Liver (tissue), 9 donors: ENCODE measurements around the gene PPP2R2C. TPM values are rescaled to one million over a fixed set of nuclear protein-coding genes. Genes with fewer than 3 reads are reported as not detected.

Source experiments
- DNase-seq: peaks from one replicate; pipeline ENCODE4 v3.0.0-alpha.2; 2017; ENCODE audit warnings: low spot score
- H3K27ac ChIP-seq, 2 donors: one replicate each; pipeline ENCODE4 v1.7.0; 2013; ENCODE audit warnings: inconsistent platforms in 2 of 2, low read length in 2 of 2, control low read depth in 1 of 2, low read depth in 1 of 2, mild to moderate bottlenecking in 1 of 2
- H3K27me3 ChIP-seq, 4 donors: one replicate each; pipeline versions ENCODE4 v1.6.1 to v1.7.0; 2013; ENCODE audit warnings: low read length in 3 of 4, inconsistent platforms in 1 of 4, mild to moderate bottlenecking in 1 of 4, moderate library complexity in 1 of 4; ENCODE audit not compliant: control insufficient read depth in 4 of 4, insufficient read depth in 4 of 4
- H3K36me3 ChIP-seq, 4 donors: one replicate each; pipeline versions ENCODE4 v1.6.1 to v1.7.0; 2013; ENCODE audit warnings: low read length in 3 of 4, mild to moderate bottlenecking in 3 of 4, low read depth in 1 of 4, moderate library complexity in 1 of 4; ENCODE audit not compliant: control insufficient read depth in 4 of 4, insufficient read depth in 3 of 4
- H3K4me1 ChIP-seq, 4 donors: one replicate each; pipeline versions ENCODE4 v1.6.1 to v1.7.0; 2013; ENCODE audit warnings: low read length in 3 of 4, mild to moderate bottlenecking in 3 of 4, moderate library complexity in 1 of 4; ENCODE audit not compliant: control insufficient read depth in 4 of 4, insufficient read depth in 4 of 4
- H3K4me3 ChIP-seq, 3 donors: one replicate each; pipeline versions ENCODE4 v1.6.1 to v1.7.0; 2013; ENCODE audit warnings: low read length in 3 of 3, control low read depth in 1 of 3, low read depth in 1 of 3, mild to moderate bottlenecking in 1 of 3
- H3K9ac ChIP-seq, 2 donors: one replicate each; pipeline ENCODE4 v1.7.0; 2013; ENCODE audit warnings: low read length in 2 of 2, mild to moderate bottlenecking in 2 of 2, moderate library complexity in 2 of 2, control low read depth in 1 of 2, low read depth in 1 of 2
- H3K9me3 ChIP-seq, 4 donors: one replicate each; pipeline versions ENCODE4 v1.6.1 to v1.7.0; 2013; ENCODE audit warnings: low read length in 3 of 4; ENCODE audit not compliant: control insufficient read depth in 4 of 4
- EGR1 ChIP-seq, 2 donors: IDR thresholded peaks; 2 replicates each; pipeline ENCODE4 v1.6.1; 2016 to 2018; ENCODE audit warnings: antibody characterized with exemption in 2 of 2, low read depth in 2 of 2
- FOXA1 ChIP-seq: IDR thresholded peaks from 2 replicates; pipeline ENCODE4 v1.6.1; 2016; ENCODE audit warnings: antibody characterized with exemption
- FOXA2 ChIP-seq: IDR thresholded peaks from 2 replicates; pipeline ENCODE4 v1.6.1; 2016; ENCODE audit warnings: antibody characterized with exemption
- GABPA ChIP-seq, 2 donors: IDR thresholded peaks in 1 of 2; conservative IDR thresholded peaks in 1 of 2; 2 replicates each; pipeline ENCODE4 v1.6.1; 2016; ENCODE audit warnings: antibody characterized with exemption in 2 of 2, mild to moderate bottlenecking in 1 of 2, moderate library complexity in 1 of 2
- HNF4A ChIP-seq, 2 donors: conservative IDR thresholded peaks; 2 replicates each; pipeline ENCODE4 v1.6.1; 2016; ENCODE audit warnings: antibody characterized with exemption in 2 of 2, mild to moderate bottlenecking in 2 of 2
- HNF4G ChIP-seq: IDR thresholded peaks from 2 replicates; pipeline ENCODE4 v1.6.1; 2016; ENCODE audit warnings: antibody characterized with exemption
- JUND ChIP-seq, 2 donors: IDR thresholded peaks; 2 replicates each; pipeline ENCODE4 v1.6.1; 2016; ENCODE audit warnings: antibody characterized with exemption in 2 of 2
- NR2F2 ChIP-seq: IDR thresholded peaks from 2 replicates; pipeline ENCODE4 v1.6.1; 2016; ENCODE audit warnings: antibody characterized with exemption
- RAD21 ChIP-seq, 2 donors: IDR thresholded peaks; 2 replicates each; pipeline ENCODE4 v1.6.1; 2016; ENCODE audit warnings: antibody characterized with exemption in 2 of 2, mild to moderate bottlenecking in 2 of 2
- RXRA ChIP-seq, 2 donors: IDR thresholded peaks; 2 replicates each; pipeline ENCODE4 v1.6.1; 2017 to 2018; ENCODE audit warnings: antibody characterized with exemption in 2 of 2, mild to moderate bottlenecking in 1 of 2
- SP1 ChIP-seq: IDR thresholded peaks from 2 replicates; pipeline ENCODE4 v1.6.1; 2018; ENCODE audit warnings: antibody characterized with exemption, mild to moderate bottlenecking
- TAF1 ChIP-seq: conservative IDR thresholded peaks from 2 replicates; pipeline ENCODE4 v1.6.1; 2016; ENCODE audit warnings: antibody characterized with exemption, mild to moderate bottlenecking
- YY1 ChIP-seq: IDR thresholded peaks from 2 replicates; pipeline ENCODE4 v1.6.1; 2016; ENCODE audit warnings: antibody characterized with exemption, mild to moderate bottlenecking
- WGBS: extraction: QIAGEN DNeasy Blood & Tissue Kit; methylation state at CpG from one replicate; pipeline ENCODE4 v1.1.7; 2013; 5-methylcytosine and 5-hydroxymethylcytosine counted together
- polyA plus RNA-seq, 2 donors: library from polyadenylated mRNA; stranded (reverse) in 1 of 2; unstranded in 1 of 2; fragments of 200-250 nt in 1 of 2; fragments of >200 nt in 1 of 2; fragmentation: Nextera tagmentation in 1 of 2; extraction: Ambion mirVana in 1 of 2; gene quantifications; one replicate each; pipeline versions ENCODE4 v1.2.1 to v1.2.3, GENCODE V29; 2013 to 2015
- total RNA-seq, 2 donors: library from RNA; depleted of rRNA; stranded (reverse); fragments of >200 nt; gene quantifications; one replicate each; pipeline ENCODE4 v1.2.3, GENCODE V29; 2014
- TF ChIP-seq, protein P1 (sequence below): IDR thresholded peaks from 2 replicates; pipeline ENCODE4 v1.6.1; 2016; ENCODE audit warnings: antibody characterized with exemption, mild to moderate bottlenecking
- TF ChIP-seq, protein P2 (sequence below): fragments of 150-350 bp; IDR thresholded peaks from 2 replicates; pipeline ENCODE4 v1.5.1; 2017; ENCODE audit warnings: improper control_type of control experiment, low read depth, low read length; ENCODE audit not compliant: missing input control
- TF ChIP-seq, protein P3 (sequence below): IDR thresholded peaks from 2 replicates; pipeline ENCODE4 v1.6.1; 2016; ENCODE audit warnings: antibody characterized with exemption
- TF ChIP-seq, protein P4 (sequence below): IDR thresholded peaks from 2 replicates; pipeline ENCODE4 v1.6.1; 2016; ENCODE audit warnings: antibody characterized with exemption
- TF ChIP-seq, protein P5 (sequence below): IDR thresholded peaks from 2 replicates; pipeline ENCODE4 v1.6.1; 2016; ENCODE audit warnings: antibody characterized with exemption
- donor health status: healthy.
- donor health status: healthy.
- donor health status: healthy.
- donor health status: healthy.
- donor health status: healthy.

The PPP2R2C gene
- total and polyA plus RNA-seq, 4 donors: under 0.01 to 0.01 TPM; not detected in 2

DNA sequence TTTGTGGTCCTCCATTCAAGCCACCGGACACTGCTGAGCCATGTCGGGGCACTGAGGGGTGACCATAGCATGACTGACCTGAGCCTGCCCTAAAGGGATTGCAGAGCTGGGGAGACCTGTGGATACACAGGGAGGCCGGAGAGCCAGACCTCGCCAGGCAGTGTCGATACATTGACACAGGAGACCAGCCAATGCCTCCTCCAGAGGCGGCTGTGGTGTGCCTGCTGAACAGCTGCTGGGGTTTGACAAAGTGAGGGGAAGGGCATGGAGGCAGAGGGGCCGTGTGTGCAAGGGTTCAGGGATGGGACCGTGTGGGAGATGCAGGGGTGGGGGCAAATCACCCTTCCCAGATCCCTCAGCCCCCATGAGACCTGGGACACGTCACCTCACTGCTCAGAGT, 48.0 kb downstream of the PPP2R2C start (continued):
- TF ChIP-seq RXRA (IDR thresholded peaks at IDR 0.05) (no peak), YY1 (no peak), RAD21 (IDR thresholded peaks at IDR 0.05) (no peak), TAF1 (no peak)

DNA sequence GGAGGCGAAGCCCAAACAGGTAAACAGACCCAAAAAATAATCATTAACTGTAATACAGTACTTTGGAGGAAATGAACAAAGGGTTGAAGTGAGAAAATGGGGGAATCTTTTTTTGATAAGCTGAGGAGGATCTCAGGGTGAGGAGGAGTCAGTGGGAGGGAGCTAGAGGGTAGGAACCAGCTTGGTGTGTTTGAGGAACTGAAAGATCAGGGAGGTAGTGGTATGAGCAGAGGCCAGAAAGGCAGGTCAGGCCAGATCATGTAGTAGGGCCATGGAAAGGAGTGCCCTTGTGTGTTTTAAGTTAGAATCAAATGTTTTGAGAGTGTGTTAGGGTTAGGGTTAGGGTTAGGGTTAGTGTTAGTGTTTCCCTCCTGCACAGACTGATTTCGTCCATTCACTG, 48.8 kb downstream of the PPP2R2C start:
- TF ChIP-seq, protein P1, sequence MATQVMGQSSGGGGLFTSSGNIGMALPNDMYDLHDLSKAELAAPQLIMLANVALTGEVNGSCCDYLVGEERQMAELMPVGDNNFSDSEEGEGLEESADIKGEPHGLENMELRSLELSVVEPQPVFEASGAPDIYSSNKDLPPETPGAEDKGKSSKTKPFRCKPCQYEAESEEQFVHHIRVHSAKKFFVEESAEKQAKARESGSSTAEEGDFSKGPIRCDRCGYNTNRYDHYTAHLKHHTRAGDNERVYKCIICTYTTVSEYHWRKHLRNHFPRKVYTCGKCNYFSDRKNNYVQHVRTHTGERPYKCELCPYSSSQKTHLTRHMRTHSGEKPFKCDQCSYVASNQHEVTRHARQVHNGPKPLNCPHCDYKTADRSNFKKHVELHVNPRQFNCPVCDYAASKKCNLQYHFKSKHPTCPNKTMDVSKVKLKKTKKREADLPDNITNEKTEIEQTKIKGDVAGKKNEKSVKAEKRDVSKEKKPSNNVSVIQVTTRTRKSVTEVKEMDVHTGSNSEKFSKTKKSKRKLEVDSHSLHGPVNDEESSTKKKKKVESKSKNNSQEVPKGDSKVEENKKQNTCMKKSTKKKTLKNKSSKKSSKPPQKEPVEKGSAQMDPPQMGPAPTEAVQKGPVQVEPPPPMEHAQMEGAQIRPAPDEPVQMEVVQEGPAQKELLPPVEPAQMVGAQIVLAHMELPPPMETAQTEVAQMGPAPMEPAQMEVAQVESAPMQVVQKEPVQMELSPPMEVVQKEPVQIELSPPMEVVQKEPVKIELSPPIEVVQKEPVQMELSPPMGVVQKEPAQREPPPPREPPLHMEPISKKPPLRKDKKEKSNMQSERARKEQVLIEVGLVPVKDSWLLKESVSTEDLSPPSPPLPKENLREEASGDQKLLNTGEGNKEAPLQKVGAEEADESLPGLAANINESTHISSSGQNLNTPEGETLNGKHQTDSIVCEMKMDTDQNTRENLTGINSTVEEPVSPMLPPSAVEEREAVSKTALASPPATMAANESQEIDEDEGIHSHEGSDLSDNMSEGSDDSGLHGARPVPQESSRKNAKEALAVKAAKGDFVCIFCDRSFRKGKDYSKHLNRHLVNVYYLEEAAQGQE: no peak
- TF ChIP-seq HNF4A (conservative IDR thresholded peaks at IDR 0.05): no peak
- no peak for TF ChIP-seq YY1
- TF ChIP-seq RXRA (IDR thresholded peaks at IDR 0.05): no peak
- TF ChIP-seq TAF1: no peak
- no peak for TF ChIP-seq HNF4G
- TF ChIP-seq RAD21 (IDR thresholded peaks at IDR 0.05): no peak
- no peaks in the 10 kb centered on the region for H3K36me3 ChIP-seq
- WGBS: 71% methylated on average over 2 of the region's 2 CpGs

DNA sequence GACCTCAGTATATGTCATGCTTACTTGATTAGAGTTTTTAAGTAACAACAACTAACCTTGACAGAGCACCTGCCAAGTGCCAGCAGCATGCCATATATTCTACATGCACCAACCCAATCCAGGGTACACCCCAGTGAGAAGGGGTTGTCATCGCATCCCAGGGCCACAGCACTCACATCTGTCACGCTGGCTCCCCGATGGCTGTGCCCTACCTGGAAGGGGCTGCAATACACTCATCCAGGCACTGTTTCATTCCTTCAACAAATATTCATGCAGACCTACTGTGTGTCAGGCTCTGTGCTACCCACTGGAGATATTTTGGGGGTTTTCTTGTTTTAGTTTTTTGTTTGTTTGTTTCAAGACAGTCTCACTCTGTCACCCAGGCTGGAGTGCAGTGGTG, 49.5 kb downstream of the PPP2R2C start:
- peaks cover 0 to 3% (median 1%) of the 10 kb centered on the region in 4 donors for H3K27me3 ChIP-seq
- H3K27ac ChIP-seq: no peak overlapping the region
- WGBS: 89% methylated on average over 3 of the region's 3 CpGs
- no peak for TF ChIP-seq EGR1 (IDR thresholded peaks at IDR 0.05; ENCODE audit: low read depth in 2 of 2)
- TF ChIP-seq TAF1: no peak
- no peak for TF ChIP-seq SP1
- TF ChIP-seq JUND (IDR thresholded peaks at IDR 0.05): no peak
- TF ChIP-seq, protein P2, sequence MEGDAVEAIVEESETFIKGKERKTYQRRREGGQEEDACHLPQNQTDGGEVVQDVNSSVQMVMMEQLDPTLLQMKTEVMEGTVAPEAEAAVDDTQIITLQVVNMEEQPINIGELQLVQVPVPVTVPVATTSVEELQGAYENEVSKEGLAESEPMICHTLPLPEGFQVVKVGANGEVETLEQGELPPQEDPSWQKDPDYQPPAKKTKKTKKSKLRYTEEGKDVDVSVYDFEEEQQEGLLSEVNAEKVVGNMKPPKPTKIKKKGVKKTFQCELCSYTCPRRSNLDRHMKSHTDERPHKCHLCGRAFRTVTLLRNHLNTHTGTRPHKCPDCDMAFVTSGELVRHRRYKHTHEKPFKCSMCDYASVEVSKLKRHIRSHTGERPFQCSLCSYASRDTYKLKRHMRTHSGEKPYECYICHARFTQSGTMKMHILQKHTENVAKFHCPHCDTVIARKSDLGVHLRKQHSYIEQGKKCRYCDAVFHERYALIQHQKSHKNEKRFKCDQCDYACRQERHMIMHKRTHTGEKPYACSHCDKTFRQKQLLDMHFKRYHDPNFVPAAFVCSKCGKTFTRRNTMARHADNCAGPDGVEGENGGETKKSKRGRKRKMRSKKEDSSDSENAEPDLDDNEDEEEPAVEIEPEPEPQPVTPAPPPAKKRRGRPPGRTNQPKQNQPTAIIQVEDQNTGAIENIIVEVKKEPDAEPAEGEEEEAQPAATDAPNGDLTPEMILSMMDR: no peak
- TF ChIP-seq, protein P1: no peak
- no peak for TF ChIP-seq RAD21 (IDR thresholded peaks at IDR 0.05)
- TF ChIP-seq HNF4G: no peak
- TF ChIP-seq, protein P3, sequence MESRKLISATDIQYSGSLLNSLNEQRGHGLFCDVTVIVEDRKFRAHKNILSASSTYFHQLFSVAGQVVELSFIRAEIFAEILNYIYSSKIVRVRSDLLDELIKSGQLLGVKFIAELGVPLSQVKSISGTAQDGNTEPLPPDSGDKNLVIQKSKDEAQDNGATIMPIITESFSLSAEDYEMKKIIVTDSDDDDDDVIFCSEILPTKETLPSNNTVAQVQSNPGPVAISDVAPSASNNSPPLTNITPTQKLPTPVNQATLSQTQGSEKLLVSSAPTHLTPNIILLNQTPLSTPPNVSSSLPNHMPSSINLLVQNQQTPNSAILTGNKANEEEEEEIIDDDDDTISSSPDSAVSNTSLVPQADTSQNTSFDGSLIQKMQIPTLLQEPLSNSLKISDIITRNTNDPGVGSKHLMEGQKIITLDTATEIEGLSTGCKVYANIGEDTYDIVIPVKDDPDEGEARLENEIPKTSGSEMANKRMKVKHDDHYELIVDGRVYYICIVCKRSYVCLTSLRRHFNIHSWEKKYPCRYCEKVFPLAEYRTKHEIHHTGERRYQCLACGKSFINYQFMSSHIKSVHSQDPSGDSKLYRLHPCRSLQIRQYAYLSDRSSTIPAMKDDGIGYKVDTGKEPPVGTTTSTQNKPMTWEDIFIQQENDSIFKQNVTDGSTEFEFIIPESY: no peak
- no peak for TF ChIP-seq HNF4A (conservative IDR thresholded peaks at IDR 0.05)
- TF ChIP-seq, protein P4, sequence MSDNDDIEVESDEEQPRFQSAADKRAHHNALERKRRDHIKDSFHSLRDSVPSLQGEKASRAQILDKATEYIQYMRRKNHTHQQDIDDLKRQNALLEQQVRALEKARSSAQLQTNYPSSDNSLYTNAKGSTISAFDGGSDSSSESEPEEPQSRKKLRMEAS: no peak
- TF ChIP-seq, protein P5, sequence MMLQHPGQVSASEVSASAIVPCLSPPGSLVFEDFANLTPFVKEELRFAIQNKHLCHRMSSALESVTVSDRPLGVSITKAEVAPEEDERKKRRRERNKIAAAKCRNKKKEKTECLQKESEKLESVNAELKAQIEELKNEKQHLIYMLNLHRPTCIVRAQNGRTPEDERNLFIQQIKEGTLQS: no peak
- TF ChIP-seq FOXA2: no peak
- TF ChIP-seq FOXA1: no peak
- TF ChIP-seq GABPA (IDR thresholded peaks at IDR 0.05 in 1 of 2, conservative IDR thresholded peaks at IDR 0.05 in 1 of 2): no peak
- TF ChIP-seq YY1: no peak
- no peak for TF ChIP-seq RXRA (IDR thresholded peaks at IDR 0.05)
- no peak for TF ChIP-seq NR2F2
- H3K9ac ChIP-seq: no peak overlapping the region
- H3K9me3 ChIP-seq: no peaks in the 10 kb centered on the region
- H3K36me3 ChIP-seq: no peaks in the 10 kb centered on the region
- DNase-seq: no peak
- no peaks in the 10 kb centered on the region for H3K4me1 ChIP-seq
- no peak overlapping the region for H3K4me3 ChIP-seq

More for the DNA sequence above, 48.8 kb downstream of the PPP2R2C start:
- Histone ChIP-seq H3K27me3 (peaks cover 0 to 3% (median 1%) of the 10 kb centered on the region in 4 donors), H3K9me3 (no peaks in the 10 kb centered on the region), H3K9ac (no peak overlapping the region), H3K27ac (no peak overlapping the region), H3K4me3 (no peak overlapping the region), H3K4me1 (no peaks in the 10 kb centered on the region)
- no peak for DNase-seq
